Measurements from ENCODE around the gene HKDC1.

DNA sequence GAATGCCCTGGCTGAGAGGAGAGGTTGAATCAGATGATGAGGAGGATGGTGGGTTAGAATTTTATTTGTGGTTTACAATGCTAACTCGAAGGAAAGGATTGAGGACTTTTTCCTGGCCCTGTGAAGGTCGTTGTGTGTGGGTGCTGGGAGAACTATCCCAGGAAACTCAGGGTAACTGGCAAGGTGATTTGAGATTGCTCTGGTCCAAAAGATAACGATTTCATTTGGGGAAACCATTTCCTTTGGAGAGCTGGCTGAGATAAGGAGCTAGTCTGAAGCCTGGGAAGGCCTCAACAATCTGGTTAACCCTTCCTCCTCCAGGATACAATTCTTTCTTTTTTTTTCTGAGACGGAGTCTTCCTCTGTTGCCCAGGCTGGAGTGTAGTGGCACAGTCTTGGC, 91.2 kb downstream of the HKDC1 start:
- TF ChIP-seq CTCF (IDR thresholded peaks at IDR 0.05 in 8 of 11, conservative IDR thresholded peaks at IDR 0.05 in 3 of 11) (no peak), POLR2AphosphoS5 (IDR thresholded peaks at IDR 0.05) (no peak)
